ENCODE data around the gene ASCC1.

DNA sequence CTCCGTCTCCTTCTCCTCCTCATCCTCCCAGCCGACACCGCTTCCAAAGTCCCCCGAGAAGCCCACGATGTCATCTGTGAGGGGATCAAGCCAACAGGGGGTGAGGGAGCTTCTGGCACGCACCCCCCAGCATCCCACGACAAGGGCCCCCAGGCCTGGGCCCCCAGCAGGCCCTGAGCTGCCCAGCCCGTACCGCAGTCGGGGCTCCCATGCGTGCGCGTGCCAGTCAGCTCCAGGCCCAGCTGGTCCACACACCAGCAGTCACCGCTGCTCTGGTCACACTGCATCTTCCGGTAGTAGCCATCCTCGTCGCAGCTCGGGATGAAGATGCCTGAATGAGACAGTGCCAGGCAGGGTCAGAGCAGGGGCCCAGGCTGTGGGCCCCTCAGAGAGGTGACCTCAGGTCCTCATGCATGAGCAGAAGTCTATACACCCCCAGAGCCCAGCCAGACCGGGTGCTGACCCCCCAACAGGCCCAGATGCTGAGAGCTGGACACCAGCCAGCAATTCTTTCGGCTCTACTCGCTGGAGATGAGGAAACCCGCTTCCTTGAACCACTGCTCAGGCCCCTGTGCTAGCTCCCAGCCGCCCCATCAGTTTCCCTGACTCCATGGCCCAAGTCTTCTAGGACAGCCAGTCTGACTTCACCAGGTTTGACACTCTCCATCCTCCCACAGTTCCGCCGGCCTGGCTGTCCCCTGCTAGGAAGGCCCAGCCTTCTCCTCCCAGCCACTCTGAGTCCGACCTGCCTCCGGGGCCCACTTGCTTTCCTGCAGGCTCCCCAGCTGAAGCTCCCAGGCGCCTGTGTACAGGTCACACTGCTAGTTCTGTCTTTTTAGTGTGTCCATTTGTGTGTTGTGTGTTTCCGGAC is 153.0 kb downstream of the ASCC1 start:
- TF ChIP-seq, protein P1, sequence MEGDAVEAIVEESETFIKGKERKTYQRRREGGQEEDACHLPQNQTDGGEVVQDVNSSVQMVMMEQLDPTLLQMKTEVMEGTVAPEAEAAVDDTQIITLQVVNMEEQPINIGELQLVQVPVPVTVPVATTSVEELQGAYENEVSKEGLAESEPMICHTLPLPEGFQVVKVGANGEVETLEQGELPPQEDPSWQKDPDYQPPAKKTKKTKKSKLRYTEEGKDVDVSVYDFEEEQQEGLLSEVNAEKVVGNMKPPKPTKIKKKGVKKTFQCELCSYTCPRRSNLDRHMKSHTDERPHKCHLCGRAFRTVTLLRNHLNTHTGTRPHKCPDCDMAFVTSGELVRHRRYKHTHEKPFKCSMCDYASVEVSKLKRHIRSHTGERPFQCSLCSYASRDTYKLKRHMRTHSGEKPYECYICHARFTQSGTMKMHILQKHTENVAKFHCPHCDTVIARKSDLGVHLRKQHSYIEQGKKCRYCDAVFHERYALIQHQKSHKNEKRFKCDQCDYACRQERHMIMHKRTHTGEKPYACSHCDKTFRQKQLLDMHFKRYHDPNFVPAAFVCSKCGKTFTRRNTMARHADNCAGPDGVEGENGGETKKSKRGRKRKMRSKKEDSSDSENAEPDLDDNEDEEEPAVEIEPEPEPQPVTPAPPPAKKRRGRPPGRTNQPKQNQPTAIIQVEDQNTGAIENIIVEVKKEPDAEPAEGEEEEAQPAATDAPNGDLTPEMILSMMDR (IDR thresholded peaks at IDR 0.05) = no peak
- TF ChIP-seq POLR2AphosphoS5 (IDR thresholded peaks at IDR 0.05) = no peak
- TF ChIP-seq POLR2A (IDR thresholded peaks at IDR 0.05) = no peak
- no peak for TF ChIP-seq EP300 (IDR thresholded peaks at IDR 0.05)

Measured in gastroesophageal sphincter (tissue), 3 donors.